Measurements from ENCODE around the gene VTCN1.

GRCh38 chr1:117104986-117105385 lies 105.7 kb downstream of the VTCN1 start:
- TF ChIP-seq CTCF (conservative IDR thresholded peaks at IDR 0.05; ENCODE audit: low read length) (no peak), EZH2phosphoT487 (IDR thresholded peaks at IDR 0.05; ENCODE audit: borderline replicate concordance, low read depth, low read length) (no peak)
